Fibroblast of the aortic adventitia (primary cell): Measurements from ENCODE around the gene LIPE. TPM values are rescaled to one million over a fixed set of nuclear protein-coding genes. Genes with fewer than 3 reads are reported as not detected.

Experiments
- DNase-seq: peaks from one replicate; pipeline ENCODE4 v3.0.0-alpha.2; 2010; ENCODE audit warnings: low read depth
- H3K4me3 ChIP-seq: 2 replicates; pipeline ENCODE4 v1.5.1; 2011; ENCODE audit warnings: low read depth, mild to moderate bottlenecking, control low read depth, low read length, moderate library complexity
- total RNA-seq: library from RNA; depleted of rRNA; stranded (reverse); fragments of >200 nt; gene quantifications from 2 replicates; pipeline ENCODE4 v1.2.3, GENCODE V29; 2012; ENCODE audit warnings: low replicate concordance
- TF ChIP-seq, protein P1 (sequence below): IDR thresholded peaks from 2 replicates; pipeline ENCODE4 v1.5.1; 2011; ENCODE audit warnings: mild to moderate bottlenecking, low read length, control low read depth, inconsistent platforms; ENCODE audit not compliant: insufficient read depth

Gene LIPE
- total RNA-seq, 1 donor = 1.6 TPM

DNA sequence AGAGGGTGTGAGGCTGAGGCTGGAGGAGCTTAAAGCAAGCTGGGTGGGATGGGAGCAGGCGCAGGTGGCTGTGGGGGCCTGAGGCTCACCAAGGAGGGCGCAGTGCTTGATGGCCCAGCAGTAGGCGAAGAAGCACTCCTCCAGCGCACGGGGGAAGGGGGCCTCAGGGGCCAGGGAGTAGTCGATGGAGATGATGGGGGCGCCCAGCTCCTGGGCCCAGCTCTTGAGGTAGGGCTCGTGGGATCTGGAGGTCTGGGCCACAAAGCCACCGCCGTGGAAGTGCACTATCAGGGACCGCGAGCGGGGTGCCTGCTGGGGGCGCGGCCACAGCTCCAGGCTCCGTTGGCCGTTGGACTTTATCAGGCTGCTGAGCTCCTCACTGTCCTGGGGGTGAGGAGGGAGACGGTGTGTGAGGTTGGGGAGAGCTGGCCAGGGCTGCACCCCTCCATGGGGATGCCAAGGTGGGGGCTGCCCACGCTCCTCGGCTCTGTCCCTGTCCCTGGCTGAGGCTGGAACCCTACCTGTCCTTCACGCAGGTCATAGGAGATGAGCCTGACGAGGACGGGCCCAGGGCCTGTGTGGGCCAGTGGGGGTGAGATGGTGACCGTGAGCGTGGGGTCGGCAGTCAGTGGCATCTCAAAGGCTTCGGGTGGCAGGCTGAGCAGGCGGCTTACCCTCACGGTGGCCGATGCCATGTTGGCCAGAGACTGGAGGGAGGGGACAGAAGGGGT, 19.9 kb downstream of the LIPE start:
- DNase-seq = no peak
- TF ChIP-seq, protein P1, sequence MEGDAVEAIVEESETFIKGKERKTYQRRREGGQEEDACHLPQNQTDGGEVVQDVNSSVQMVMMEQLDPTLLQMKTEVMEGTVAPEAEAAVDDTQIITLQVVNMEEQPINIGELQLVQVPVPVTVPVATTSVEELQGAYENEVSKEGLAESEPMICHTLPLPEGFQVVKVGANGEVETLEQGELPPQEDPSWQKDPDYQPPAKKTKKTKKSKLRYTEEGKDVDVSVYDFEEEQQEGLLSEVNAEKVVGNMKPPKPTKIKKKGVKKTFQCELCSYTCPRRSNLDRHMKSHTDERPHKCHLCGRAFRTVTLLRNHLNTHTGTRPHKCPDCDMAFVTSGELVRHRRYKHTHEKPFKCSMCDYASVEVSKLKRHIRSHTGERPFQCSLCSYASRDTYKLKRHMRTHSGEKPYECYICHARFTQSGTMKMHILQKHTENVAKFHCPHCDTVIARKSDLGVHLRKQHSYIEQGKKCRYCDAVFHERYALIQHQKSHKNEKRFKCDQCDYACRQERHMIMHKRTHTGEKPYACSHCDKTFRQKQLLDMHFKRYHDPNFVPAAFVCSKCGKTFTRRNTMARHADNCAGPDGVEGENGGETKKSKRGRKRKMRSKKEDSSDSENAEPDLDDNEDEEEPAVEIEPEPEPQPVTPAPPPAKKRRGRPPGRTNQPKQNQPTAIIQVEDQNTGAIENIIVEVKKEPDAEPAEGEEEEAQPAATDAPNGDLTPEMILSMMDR = no peak
- no peak overlapping the region for H3K4me3 ChIP-seq

DNA sequence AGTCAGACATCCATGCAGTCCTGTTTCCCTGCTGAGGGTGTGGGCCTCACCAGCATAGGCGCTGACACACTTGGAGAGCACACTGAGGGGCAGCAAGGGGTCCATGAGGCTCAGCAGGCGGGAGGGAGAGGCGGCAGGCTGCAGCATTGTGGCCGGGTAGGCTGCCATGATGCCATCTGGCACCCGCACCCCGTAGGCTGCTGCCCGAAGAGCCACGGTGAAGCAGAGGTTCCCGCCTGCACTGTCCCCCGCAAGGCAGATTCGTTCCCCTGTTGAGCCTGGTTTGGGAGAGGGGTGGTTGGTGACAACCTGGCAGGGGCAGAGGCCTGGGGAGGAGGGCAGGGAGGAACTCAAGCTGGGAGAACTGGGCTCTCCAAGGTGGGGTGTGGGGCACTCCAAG, 21.1 kb downstream of the LIPE start:
- no peak for DNase-seq
- TF ChIP-seq, protein P1 = no peak
- no peak overlapping the region for H3K4me3 ChIP-seq

DNA sequence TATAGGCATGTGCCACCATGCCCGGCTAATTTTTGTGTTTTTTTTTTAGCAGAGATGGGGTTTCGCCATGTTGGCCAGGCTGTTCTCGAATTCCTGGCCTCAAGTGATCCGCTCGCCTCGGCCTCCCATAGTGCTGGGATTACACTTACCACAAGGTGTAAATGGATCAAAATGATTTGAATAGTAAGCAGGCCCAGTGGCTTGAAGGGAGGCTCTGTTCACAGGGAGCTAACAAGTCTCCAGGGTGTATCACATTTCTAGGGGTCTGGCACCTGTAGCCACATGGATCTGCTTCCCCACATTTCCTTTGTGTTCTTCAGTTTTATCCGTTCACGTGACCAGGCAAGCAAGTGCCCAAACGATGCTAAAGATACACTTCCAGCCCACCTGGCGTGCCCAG, 23.6 kb downstream of the LIPE start:
- H3K4me3 ChIP-seq = no peak overlapping the region
- TF ChIP-seq, protein P1 = no peak
- no peak for DNase-seq

DNA sequence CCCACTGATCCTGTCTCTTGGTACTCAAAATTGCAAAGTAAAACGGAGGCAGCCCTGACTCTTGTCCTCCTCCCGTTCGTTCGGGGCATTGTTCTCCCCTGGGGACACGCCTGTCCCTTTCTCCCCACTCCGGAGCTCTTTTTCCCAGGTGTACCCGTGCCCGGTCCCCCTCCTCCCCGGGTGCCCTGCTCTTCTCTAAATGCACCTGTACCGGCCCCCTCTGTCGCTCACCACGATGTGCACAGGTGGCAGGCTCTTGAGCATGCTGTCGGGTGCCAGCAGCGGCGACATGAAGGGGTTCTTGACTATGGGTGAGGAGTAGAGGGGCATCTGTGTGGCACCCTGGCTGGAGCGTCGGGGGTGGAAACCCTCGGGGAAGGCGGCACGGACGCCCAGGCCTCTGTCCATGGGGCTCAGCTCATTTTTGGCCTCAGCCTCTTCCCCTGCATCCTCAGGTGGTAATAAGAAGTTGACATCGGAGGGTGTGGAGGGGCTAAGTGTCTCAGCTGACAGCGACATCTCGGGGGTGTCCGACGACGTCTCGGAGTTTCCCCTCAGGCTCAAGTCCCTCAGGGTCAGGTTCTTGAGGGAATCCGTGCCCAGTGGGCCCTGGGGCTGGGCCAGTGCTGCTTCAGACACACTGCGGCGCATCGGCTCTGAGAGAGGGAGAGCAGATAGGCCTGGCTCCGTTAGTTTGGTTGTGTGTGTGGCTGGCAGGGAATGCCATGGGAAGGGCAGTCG, 24.6 kb downstream of the LIPE start:
- no peak overlapping the region for H3K4me3 ChIP-seq
- no peak for DNase-seq
- TF ChIP-seq, protein P1 = no peak

DNA sequence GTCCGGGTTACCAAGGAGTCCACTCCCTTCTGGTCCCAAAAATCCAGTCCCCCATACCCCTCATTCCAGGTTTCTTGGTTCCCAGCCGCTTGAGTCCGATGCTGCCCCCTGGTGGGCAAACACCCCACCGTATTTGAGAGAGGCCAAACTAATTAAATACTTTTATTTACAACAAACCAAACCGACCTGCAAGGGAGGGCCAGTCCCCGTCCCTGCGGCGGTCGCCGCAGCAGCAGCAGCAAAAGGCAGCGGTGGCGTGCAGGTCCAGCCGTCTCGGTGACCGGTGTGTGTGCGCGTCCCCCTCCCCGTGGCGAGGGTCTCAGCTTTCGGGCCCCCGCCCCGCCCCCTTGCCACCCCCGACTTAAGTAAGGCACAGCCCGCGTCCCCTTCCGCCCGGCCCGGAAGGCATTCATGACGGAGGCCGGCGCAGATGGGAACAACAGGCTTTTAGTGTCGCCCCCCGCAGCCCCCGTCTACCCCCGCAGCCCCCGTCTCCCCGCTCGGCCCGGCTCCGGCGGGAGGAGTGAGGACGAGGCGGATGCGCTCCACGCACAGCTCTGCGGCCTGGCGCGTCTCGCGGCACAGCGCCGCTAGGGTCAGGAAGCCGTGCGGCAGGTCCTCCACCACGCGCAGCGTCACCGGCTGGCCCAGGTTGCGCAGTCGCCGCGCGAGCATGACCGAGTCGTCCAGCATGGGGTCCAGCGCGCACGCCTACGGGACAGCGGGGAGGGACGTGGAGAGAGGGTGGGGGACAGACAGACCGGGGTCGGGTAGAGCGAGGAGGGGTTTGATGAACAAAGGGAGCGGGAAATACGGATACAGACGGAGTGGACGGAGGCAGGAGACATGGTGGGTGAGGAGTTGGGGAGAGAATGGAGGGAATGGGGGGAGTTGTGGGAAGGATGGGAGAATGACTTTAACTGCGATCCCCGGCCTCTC, 25.6 kb downstream of the LIPE start:
- TF ChIP-seq, protein P1 = peak; percentile 85
- DNase-seq = peak; percentile 83
- peak overlapping the region; percentile 66 for H3K4me3 ChIP-seq

DNA sequence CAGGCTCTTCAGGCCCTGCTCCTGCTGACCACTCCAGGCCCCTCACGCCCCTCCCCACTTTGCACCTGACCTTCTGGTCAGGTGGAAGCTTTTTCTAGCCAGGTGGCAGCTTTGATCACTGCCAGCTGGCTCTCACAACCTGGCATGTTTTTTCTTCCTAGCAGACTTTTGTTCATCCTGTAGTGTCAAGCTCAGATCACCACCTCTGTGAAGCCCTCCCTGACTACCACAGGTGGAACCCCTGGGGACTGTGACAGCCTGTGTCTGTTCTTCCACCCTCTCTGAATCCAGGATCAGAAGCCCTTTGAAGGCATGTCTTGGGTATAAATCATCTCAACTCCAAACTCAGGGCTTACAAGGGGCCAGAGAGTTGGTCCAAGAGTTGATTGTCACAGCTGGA, 26.8 kb downstream of the LIPE start:
- TF ChIP-seq, protein P1 = no peak
- DNase-seq = no peak
- H3K4me3 ChIP-seq = no peak overlapping the region
